Measurements from ENCODE around the gene ZIC3.
"Not testable (repeated sequence)": the region's sequence is repeated elsewhere in the genome, so short reads cannot be mapped to it uniquely, and the experiment has no call there.

ZIC3 gene

DNA sequence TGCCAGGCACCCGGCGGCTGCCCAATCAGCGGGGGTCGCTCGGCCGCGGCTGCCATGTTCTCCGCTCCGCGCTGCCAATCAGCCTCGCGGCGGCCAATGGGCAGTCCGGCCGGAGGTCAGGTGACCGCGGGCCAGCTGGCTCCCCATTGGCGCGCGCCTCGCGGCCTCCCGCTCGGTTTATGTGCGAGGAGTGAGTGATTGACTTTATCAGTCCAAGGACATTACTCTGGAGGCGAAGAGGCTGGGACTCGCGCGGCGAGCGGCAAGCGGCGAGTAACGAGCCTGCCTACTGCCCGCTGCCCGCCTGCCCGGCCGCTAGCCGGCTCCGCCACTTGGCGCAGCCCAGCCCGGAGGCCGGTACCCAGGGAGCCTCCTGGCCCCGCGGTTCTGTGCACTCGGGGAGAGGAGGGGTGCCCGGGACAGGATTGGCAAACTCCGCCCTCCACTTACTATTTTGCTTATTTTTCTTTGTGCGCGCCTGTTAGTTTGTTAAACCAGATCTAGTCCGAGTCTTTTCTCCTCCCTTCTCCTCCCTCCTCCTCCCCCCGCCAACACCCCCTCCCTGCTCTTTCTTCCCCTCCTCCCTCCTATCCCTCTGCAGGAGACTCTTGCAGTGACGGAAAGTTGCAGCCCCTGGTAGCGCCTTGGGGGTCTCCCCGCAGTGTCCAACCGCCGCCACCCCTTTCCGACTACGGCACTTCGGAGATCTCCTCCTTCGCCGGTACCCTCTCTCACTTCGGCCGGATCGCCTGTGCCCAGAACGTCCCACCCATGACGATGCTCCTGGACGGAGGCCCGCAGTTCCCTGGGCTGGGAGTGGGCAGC lies at the start of gene ZIC3:
TSS of gene ZIC3 (plus strand) at position 207 of the 825 bp plus-strand sequence. CDS start at position 772, 565 bp downstream.
- peak within 1 kb of the TSS; percentile 55 to 71 for H3K4me3 ChIP-seq (ENCODE audit: low read length in 2 of 2)
- H3K27ac ChIP-seq (ENCODE audit: low read length) = no peak within 1 kb of the TSS
- peaks cover 54 to 59% of the 10 kb centered on the region in 2 donors for H3K27me3 ChIP-seq (ENCODE audit: control insufficient read depth in 1 of 2, insufficient read depth in 2 of 2, low read length in 2 of 2)
- no peaks in the 10 kb centered on the region for H3K36me3 ChIP-seq (ENCODE audit: control insufficient read depth in 2 of 2, insufficient read depth in 2 of 2, low read length in 2 of 2)
- H3K9ac ChIP-seq (ENCODE audit: low read length in 2 of 2) = no peak within 1 kb of the TSS
- H3K4me1 ChIP-seq (ENCODE audit: control insufficient read depth, insufficient read depth, low read length) = peaks cover 19% of the 10 kb centered on the region
- no peaks in the 10 kb centered on the region for H3K9me3 ChIP-seq (ENCODE audit: control insufficient read depth in 2 of 2, low read length in 2 of 2)

GRCh38 chrX:137519459-137519858 lies 46.5 kb upstream of the ZIC3 start:
- Histone ChIP-seq H3K36me3 (ENCODE audit: control insufficient read depth in 2 of 2, insufficient read depth in 2 of 2, low read length in 2 of 2) (no peaks in the 10 kb centered on the region), H3K4me3 (ENCODE audit: low read length in 2 of 2) (no peak overlapping the region), H3K4me1 (ENCODE audit: control insufficient read depth, insufficient read depth, low read length) (no peaks in the 10 kb centered on the region), H3K9ac (ENCODE audit: low read length in 2 of 2) (no peak overlapping the region), H3K9me3 (ENCODE audit: control insufficient read depth in 2 of 2, low read length in 2 of 2) (no peaks in the 10 kb centered on the region), H3K27me3 (ENCODE audit: control insufficient read depth in 1 of 2, insufficient read depth in 2 of 2, low read length in 2 of 2) (peaks cover 0 to 9% of the 10 kb centered on the region in 2 donors), H3K27ac (ENCODE audit: low read length) (no peak overlapping the region)

DNA sequence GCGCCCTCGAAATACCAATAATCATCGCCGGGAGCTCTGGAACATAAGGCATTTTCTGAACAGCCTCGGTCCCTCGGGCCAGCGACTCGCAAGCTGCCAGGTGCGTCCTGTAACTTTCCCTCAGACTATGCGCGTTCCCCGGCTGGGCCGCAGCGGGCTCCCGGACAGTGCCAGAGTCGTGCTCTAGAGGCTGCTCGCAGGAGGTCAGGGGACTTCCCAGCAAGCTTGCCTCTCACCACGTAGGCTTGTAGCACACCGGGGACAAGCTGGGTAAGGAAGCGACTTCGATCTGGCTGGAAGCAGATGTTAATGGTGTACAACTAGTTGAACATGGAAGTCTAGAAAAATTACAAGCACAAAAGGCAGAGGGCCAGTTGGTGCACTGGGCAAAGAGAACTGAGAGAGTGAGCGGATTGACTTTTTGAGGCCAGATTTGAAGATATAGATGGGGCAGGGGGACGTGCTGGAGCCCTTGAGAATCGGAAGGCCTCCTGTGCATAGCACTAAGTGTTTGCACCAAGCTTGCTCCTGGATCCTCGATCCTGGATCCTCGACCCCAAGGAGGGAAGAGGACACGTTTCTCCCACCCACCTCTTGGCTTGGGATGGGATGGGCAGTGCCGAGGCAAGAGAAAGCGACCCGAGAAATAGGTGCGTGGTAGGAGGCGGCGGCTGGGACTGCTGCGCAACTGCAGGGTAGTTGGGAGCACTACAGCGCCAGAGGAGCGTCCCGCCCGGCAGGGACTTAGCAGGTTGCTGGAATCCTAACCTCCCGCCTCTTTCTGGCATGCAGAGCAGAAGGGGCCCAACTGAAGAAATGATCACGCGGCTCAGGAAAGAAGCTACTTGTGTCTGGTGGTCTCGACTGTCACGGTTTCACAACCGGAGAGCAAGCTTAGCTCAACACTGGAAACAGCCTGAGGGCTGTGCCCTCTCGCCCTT lies 19.9 kb upstream of the ZIC3 start:
- H3K27ac ChIP-seq (ENCODE audit: low read length) = no peak overlapping the region
- no peaks in the 10 kb centered on the region for H3K36me3 ChIP-seq (ENCODE audit: control insufficient read depth in 2 of 2, insufficient read depth in 2 of 2, low read length in 2 of 2)
- no peaks in the 10 kb centered on the region for H3K9me3 ChIP-seq (ENCODE audit: control insufficient read depth in 2 of 2, low read length in 2 of 2)
- H3K27me3 ChIP-seq (ENCODE audit: control insufficient read depth in 1 of 2, insufficient read depth in 2 of 2, low read length in 2 of 2) = peaks cover 42 to 65% of the 10 kb centered on the region in 2 donors
- H3K4me1 ChIP-seq (ENCODE audit: control insufficient read depth, insufficient read depth, low read length) = peaks cover 13% of the 10 kb centered on the region
- H3K4me3 ChIP-seq (ENCODE audit: low read length in 2 of 2) = no peak overlapping the region
- H3K9ac ChIP-seq (ENCODE audit: low read length in 2 of 2) = no peak overlapping the region

- Histone ChIP-seq H3K4me3 (ENCODE audit: low read length in 2 of 2) (no peak overlapping the region), H3K36me3 (ENCODE audit: control insufficient read depth in 2 of 2, insufficient read depth in 2 of 2, low read length in 2 of 2) (no peaks in the 10 kb centered on the region), H3K4me1 (ENCODE audit: control insufficient read depth, insufficient read depth, low read length) (peaks cover 13% of the 10 kb centered on the region), H3K9ac (ENCODE audit: low read length in 2 of 2) (no peak overlapping the region), H3K27me3 (ENCODE audit: control insufficient read depth in 1 of 2, insufficient read depth in 2 of 2, low read length in 2 of 2) (peaks cover 46 to 70% of the 10 kb centered on the region in 2 donors), H3K27ac (ENCODE audit: low read length) (no peak overlapping the region), H3K9me3 (ENCODE audit: control insufficient read depth in 2 of 2, low read length in 2 of 2) (no peaks in the 10 kb centered on the region)
Measured at GRCh38 chrX:137547291-137547690, 18.6 kb upstream of the ZIC3 start.

- Histone ChIP-seq H3K4me1 (ENCODE audit: control insufficient read depth, insufficient read depth, low read length) (peaks cover 13% of the 10 kb centered on the region), H3K9me3 (ENCODE audit: control insufficient read depth in 2 of 2, low read length in 2 of 2) (no peaks in the 10 kb centered on the region), H3K27ac (ENCODE audit: low read length) (no peak overlapping the region), H3K36me3 (ENCODE audit: control insufficient read depth in 2 of 2, insufficient read depth in 2 of 2, low read length in 2 of 2) (no peaks in the 10 kb centered on the region), H3K4me3 (ENCODE audit: low read length in 2 of 2) (no peak overlapping the region), H3K9ac (ENCODE audit: low read length in 2 of 2) (no peak overlapping the region), H3K27me3 (ENCODE audit: control insufficient read depth in 1 of 2, insufficient read depth in 2 of 2, low read length in 2 of 2) (peaks cover 46 to 70% of the 10 kb centered on the region in 2 donors)
Measured at GRCh38 chrX:137548261-137548660, 17.7 kb upstream of the ZIC3 start.

DNA sequence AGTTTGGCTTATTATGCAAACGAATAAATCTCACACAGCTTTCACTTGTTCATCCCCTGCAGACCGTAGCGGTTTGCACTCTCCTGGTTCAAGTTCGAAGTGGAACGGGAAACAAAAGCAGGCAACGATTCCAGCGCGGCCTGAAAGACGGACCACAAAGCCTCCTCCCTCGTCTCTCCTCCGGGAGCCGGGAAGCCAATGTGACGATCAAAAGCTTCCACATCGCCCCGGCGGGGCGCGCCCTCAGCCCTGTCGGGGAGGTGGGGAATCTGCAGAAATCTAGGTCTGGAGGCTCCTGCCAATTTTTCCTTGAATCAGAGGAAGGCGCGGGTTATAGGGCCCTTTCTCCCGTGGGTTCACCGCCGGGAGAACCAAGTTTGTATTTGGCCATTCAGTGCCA lies 16.9 kb upstream of the ZIC3 start:
- H3K9ac ChIP-seq (ENCODE audit: low read length in 2 of 2) = no peak overlapping the region
- no peak overlapping the region for H3K27ac ChIP-seq (ENCODE audit: low read length)
- no peaks in the 10 kb centered on the region for H3K36me3 ChIP-seq (ENCODE audit: control insufficient read depth in 2 of 2, insufficient read depth in 2 of 2, low read length in 2 of 2)
- no peaks in the 10 kb centered on the region for H3K9me3 ChIP-seq (ENCODE audit: control insufficient read depth in 2 of 2, low read length in 2 of 2)
- peaks cover 13% of the 10 kb centered on the region for H3K4me1 ChIP-seq (ENCODE audit: control insufficient read depth, insufficient read depth, low read length)
- H3K4me3 ChIP-seq (ENCODE audit: low read length in 2 of 2) = no peak overlapping the region
- H3K27me3 ChIP-seq (ENCODE audit: control insufficient read depth in 1 of 2, insufficient read depth in 2 of 2, low read length in 2 of 2) = peaks cover 46 to 67% of the 10 kb centered on the region in 2 donors

DNA sequence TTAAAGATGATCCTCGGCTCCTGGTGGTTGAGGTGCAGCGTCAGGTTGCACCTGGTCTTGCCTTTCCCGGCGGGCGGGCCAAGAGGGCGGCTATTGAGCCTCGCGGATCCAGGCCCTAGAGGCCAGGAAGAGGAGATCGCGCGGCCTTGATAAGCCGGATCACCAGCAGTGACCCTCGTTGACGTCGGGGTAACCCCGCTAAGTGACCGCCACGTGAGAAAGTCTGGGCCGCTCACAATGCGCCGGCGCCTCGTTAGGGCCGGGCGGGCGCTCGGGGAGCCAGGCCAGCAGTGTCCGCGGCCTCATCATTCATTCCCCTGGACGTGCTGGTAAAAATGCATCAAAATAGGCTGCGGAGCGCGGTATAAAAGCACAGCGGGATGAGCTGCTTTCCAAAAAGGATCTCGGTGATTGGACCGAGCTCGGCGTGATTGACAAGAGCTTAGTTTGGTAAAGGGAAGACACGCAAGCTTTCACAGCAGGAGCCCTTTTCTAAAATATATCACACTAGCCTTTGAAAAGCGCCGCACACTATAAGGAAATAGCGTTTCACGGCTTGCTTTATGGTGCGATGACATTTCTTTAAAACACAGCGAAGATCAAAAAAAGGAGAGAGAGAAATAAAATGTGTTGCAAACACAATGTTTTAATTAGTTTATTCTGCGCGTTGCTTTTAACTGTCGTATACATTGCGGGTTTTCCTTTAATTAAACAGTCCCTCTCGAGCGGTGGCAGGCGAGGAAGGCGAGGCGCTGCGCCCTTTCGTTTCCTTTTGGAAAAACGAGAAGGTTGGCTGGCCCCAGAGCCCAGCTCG lies 15.9 kb upstream of the ZIC3 start:
- Histone ChIP-seq H3K27ac (ENCODE audit: low read length) (no peak overlapping the region), H3K4me1 (ENCODE audit: control insufficient read depth, insufficient read depth, low read length) (peaks cover 13% of the 10 kb centered on the region), H3K36me3 (ENCODE audit: control insufficient read depth in 2 of 2, insufficient read depth in 2 of 2, low read length in 2 of 2) (no peaks in the 10 kb centered on the region), H3K4me3 (ENCODE audit: low read length in 2 of 2) (peak overlapping the region; percentile 8 to 35), H3K9ac (ENCODE audit: low read length in 2 of 2) (no peak overlapping the region), H3K9me3 (ENCODE audit: control insufficient read depth in 2 of 2, low read length in 2 of 2) (no peaks in the 10 kb centered on the region), H3K27me3 (ENCODE audit: control insufficient read depth in 1 of 2, insufficient read depth in 2 of 2, low read length in 2 of 2) (peaks cover 46 to 59% of the 10 kb centered on the region in 2 donors)

DNA sequence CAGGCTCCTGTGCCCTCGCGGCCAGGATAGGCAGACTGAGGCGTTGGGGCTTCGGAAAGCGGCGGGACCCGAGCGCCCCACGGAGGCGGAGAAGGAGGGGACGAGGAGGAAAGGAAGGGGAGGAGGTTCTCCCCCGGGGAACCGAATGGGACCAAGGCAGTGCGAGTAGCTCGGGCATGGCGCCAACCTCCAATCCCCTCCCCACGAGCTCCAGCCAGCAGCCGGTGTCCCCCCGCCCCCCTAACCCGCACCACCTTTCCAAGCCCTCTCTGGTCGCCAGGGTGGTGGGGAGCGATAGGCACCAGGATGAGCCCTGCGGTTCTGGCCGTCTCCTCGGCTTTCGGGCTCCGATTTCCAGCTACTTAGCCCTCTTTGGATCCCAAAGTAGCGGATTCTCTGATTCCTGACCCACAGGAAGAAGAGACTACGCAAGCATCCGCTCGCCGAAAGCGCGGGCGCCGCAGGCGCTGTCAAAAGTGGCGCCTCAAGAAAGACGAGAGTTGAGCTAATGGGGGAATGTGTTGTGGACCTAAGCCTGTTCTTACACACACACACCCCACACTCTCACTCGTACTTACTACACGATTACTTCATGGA lies 15.2 kb upstream of the ZIC3 start:
- Histone ChIP-seq H3K4me3 (ENCODE audit: low read length in 2 of 2) (no peak overlapping the region), H3K36me3 (ENCODE audit: control insufficient read depth in 2 of 2, insufficient read depth in 2 of 2, low read length in 2 of 2) (no peaks in the 10 kb centered on the region), H3K4me1 (ENCODE audit: control insufficient read depth, insufficient read depth, low read length) (peaks cover 13% of the 10 kb centered on the region), H3K9ac (ENCODE audit: low read length in 2 of 2) (no peak overlapping the region), H3K27me3 (ENCODE audit: control insufficient read depth in 1 of 2, insufficient read depth in 2 of 2, low read length in 2 of 2) (peaks cover 44 to 52% of the 10 kb centered on the region in 2 donors), H3K9me3 (ENCODE audit: control insufficient read depth in 2 of 2, low read length in 2 of 2) (no peaks in the 10 kb centered on the region), H3K27ac (ENCODE audit: low read length) (no peak overlapping the region)

DNA sequence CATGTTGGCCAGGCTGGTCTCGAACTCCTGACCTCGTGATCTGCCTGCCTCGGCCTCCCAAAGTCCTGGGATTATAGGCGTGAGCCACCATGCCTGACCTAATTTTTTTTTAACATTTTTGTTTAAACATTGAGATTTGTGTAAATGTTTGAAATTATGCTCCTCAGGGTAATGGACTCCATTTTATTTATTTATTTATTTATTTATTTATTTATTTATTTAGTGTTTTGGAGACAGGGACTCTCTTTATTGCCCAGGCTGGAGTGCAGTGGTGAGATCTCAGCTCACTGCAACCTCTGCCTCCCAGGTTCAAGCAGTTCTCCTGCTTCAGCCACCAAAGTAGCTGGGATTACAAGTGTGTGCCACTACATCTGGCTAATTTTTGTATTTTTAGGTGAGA lies 13.8 kb upstream of the ZIC3 start:
- H3K27me3 ChIP-seq (ENCODE audit: control insufficient read depth in 1 of 2, insufficient read depth in 2 of 2, low read length in 2 of 2) = peaks cover 35 to 40% of the 10 kb centered on the region in 2 donors

GRCh38 chrX:137562096-137562495 lies 3.8 kb upstream of the ZIC3 start:
- Histone ChIP-seq H3K27me3 (ENCODE audit: control insufficient read depth in 1 of 2, insufficient read depth in 2 of 2, low read length in 2 of 2) (peaks cover 32 to 42% of the 10 kb centered on the region in 2 donors), H3K9me3 (ENCODE audit: control insufficient read depth in 2 of 2, low read length in 2 of 2) (no peaks in the 10 kb centered on the region), H3K4me1 (ENCODE audit: control insufficient read depth, insufficient read depth, low read length) (peaks cover 11% of the 10 kb centered on the region), H3K9ac (ENCODE audit: low read length in 2 of 2) (no peak overlapping the region), H3K27ac (ENCODE audit: low read length) (no peak overlapping the region), H3K4me3 (ENCODE audit: low read length in 2 of 2) (no peak overlapping the region), H3K36me3 (ENCODE audit: control insufficient read depth in 2 of 2, insufficient read depth in 2 of 2, low read length in 2 of 2) (no peaks in the 10 kb centered on the region)

More for the DNA sequence above, 13.8 kb upstream of the ZIC3 start:
- not testable (repeated sequence) for H3K9me3 ChIP-seq (ENCODE audit: control insufficient read depth in 2 of 2, low read length in 2 of 2); H3K9ac ChIP-seq (ENCODE audit: low read length in 2 of 2); H3K36me3 ChIP-seq (ENCODE audit: control insufficient read depth in 2 of 2, insufficient read depth in 2 of 2, low read length in 2 of 2); H3K4me3 ChIP-seq (ENCODE audit: low read length in 2 of 2); H3K27ac ChIP-seq (ENCODE audit: low read length)
- H3K4me1 ChIP-seq (ENCODE audit: control insufficient read depth, insufficient read depth, low read length) = peaks cover 13% of the 10 kb centered on the region
